Mucosa of rectum (tissue), 2 donors: ENCODE data around the gene ERMN.

Experiments
- H3K27ac ChIP-seq, 2 donors: one replicate each; pipeline ENCODE4 v1.7.0; 2013; ENCODE audit warnings: inconsistent platforms in 2 of 2, low read depth in 2 of 2, low read length in 2 of 2
- H3K27me3 ChIP-seq, 2 donors: one replicate each; pipeline ENCODE4 v1.7.0; 2013; ENCODE audit warnings: low read length in 2 of 2; ENCODE audit not compliant: control insufficient read depth in 2 of 2, insufficient read depth in 2 of 2
- H3K36me3 ChIP-seq, 2 donors: one replicate each; pipeline ENCODE4 v1.7.0; 2013; ENCODE audit warnings: low read length in 2 of 2; ENCODE audit not compliant: control insufficient read depth in 2 of 2, insufficient read depth in 2 of 2
- H3K4me1 ChIP-seq, 2 donors: one replicate each; pipeline ENCODE4 v1.7.0; 2013; ENCODE audit warnings: low read length in 2 of 2, mild to moderate bottlenecking in 1 of 2; ENCODE audit not compliant: control insufficient read depth in 2 of 2, insufficient read depth in 2 of 2
- H3K4me3 ChIP-seq, 2 donors: one replicate each; pipeline ENCODE4 v1.7.0; 2013; ENCODE audit warnings: low read length in 2 of 2
- H3K9ac ChIP-seq, 2 donors: one replicate each; pipeline ENCODE4 v1.7.0; 2013; ENCODE audit warnings: low read length in 2 of 2, low read depth in 1 of 2, mild to moderate bottlenecking in 1 of 2
- H3K9me3 ChIP-seq, 2 donors: one replicate each; pipeline ENCODE4 v1.7.0; 2013; ENCODE audit warnings: low read length in 2 of 2; ENCODE audit not compliant: control insufficient read depth in 2 of 2
- donor health status: healthy.
- donor health status: Normal muscosa, but diverticular disease.

Gene ERMN

DNA sequence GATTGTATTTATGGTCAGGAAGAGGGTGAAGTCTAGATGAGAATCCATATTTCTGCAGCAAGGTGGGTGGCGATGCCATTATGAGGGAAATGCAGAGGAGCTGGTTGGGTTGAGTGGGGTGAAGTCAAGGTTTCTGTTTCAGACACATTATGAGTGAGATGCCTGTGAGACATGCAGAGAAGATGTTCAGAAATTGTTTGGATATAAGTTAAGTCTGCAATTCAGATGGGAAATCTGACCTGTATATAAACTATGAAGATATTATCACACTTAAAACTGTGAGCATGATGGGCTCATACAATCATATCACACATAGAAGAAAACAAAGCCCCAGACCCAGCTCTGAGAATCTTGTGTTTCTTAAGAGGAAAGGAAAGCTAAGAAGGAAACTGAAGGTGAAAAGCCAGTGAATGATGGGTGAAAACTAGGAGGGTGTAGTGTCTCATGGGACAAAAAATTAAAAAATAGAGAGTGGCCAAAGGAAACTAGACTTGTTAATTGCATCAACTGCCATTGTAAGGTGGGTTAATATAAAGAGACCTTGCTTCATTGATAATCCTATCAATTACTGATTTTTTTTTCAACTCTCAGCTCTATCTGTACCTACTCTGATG, 53.9 kb downstream of the ERMN start:
- Histone ChIP-seq H3K36me3 (no peaks in the 10 kb centered on the region), H3K9ac (no peak overlapping the region), H3K4me1 (no peaks in the 10 kb centered on the region), H3K9me3 (no peaks in the 10 kb centered on the region), H3K4me3 (no peak overlapping the region), H3K27ac (no peak overlapping the region), H3K27me3 (no peaks in the 10 kb centered on the region)

DNA sequence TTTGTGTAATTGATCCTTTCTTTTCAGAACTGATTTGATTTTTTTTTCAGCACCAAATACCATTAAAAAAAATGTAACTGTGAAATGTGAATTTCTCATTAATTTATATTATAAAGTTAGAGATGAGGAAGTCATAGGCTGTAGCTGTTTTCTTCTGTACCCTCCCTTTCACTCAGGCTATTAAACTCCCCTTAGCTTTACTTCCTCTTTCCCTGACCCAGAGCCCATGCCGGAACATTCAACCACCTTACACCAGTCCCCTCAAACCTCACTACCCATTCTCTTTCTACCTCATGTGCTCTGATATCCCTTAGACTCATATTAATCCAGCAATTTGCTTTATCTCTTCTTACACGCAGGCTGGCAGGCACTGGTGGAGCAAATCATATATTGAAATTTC, 55.7 kb downstream of the ERMN start:
- H3K36me3 ChIP-seq: no peaks in the 10 kb centered on the region
- H3K27me3 ChIP-seq: no peaks in the 10 kb centered on the region
- H3K27ac ChIP-seq: no peak overlapping the region
- H3K4me1 ChIP-seq: no peaks in the 10 kb centered on the region
- no peak overlapping the region for H3K4me3 ChIP-seq
- no peak overlapping the region for H3K9ac ChIP-seq
- H3K9me3 ChIP-seq: no peaks in the 10 kb centered on the region

DNA sequence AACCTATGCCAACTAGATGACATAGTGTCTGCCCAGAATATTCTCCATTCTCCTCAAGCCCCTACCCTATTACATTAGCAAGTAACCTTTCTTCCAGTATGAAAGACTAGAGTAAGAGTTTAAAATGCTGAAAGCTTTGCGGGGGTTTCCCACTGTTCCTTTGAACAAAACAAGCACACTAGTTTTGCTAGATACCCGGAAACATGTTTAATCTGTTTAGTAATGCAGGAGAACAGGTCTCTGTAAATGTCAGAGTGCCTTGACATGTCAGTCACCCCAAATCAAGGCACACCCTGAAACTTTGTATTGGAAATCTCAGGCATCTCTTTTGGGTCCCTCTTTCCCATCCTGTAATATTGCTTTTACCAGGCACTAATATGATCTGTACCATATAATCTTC, 56.6 kb downstream of the ERMN start:
- no peak overlapping the region for H3K9ac ChIP-seq
- no peaks in the 10 kb centered on the region for H3K36me3 ChIP-seq
- no peak overlapping the region for H3K27ac ChIP-seq
- H3K4me3 ChIP-seq: no peak overlapping the region
- H3K9me3 ChIP-seq: no peaks in the 10 kb centered on the region
- H3K27me3 ChIP-seq: no peaks in the 10 kb centered on the region
- peaks cover under 1 to 5% of the 10 kb centered on the region in 2 donors for H3K4me1 ChIP-seq
